GM10266 (cell line): ENCODE measurements around the gene POLR2A.

Experiments
- DNase-seq: peaks from one replicate; pipeline ENCODE4 v3.0.0; 2012; ENCODE audit errors: extremely low spot score
- TF ChIP-seq, protein P1 (sequence below): IDR thresholded peaks from 2 replicates; pipeline ENCODE4 v1.5.1; 2012; ENCODE audit warnings: mild to moderate bottlenecking, low read depth; ENCODE audit not compliant: control insufficient read depth, insufficient read depth; ENCODE audit errors: missing control alignments

POLR2A gene

DNA sequence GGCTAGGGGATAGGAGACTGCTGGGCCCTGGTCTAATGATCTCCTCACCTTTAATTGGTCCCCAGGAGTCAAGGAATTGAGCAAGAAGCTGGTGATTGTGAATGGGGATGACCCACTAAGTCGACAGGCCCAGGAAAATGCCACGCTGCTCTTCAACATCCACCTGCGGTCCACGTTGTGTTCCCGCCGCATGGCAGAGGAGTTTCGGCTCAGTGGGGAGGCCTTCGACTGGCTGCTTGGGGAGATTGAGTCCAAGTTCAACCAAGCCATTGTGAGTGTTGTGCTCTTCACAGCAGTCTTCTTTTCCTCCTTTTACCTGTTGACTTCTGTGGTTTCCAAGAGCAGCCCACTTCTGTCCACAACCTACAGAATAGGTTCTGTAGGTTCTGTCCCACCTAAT lies 19.4 kb downstream of the POLR2A start:
- no peak for DNase-seq
- TF ChIP-seq, protein P1, sequence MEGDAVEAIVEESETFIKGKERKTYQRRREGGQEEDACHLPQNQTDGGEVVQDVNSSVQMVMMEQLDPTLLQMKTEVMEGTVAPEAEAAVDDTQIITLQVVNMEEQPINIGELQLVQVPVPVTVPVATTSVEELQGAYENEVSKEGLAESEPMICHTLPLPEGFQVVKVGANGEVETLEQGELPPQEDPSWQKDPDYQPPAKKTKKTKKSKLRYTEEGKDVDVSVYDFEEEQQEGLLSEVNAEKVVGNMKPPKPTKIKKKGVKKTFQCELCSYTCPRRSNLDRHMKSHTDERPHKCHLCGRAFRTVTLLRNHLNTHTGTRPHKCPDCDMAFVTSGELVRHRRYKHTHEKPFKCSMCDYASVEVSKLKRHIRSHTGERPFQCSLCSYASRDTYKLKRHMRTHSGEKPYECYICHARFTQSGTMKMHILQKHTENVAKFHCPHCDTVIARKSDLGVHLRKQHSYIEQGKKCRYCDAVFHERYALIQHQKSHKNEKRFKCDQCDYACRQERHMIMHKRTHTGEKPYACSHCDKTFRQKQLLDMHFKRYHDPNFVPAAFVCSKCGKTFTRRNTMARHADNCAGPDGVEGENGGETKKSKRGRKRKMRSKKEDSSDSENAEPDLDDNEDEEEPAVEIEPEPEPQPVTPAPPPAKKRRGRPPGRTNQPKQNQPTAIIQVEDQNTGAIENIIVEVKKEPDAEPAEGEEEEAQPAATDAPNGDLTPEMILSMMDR = no peak

- TF ChIP-seq, protein P1 = no peak
These were observed 24.0 kb downstream of the POLR2A start for GRCh38 chr17:7508145-7508544.

GRCh38 chr17:7508846-7509245 lies 24.7 kb downstream of the POLR2A start:
- TF ChIP-seq, protein P1 = no peak
- DNase-seq = no peak

More at GRCh38 chr17:7508145-7508544, 24.0 kb downstream of the POLR2A start:
- DNase-seq = no peak

- DNase-seq = no peak
- TF ChIP-seq, protein P1 = no peak
These were observed 25.8 kb downstream of the POLR2A start for GRCh38 chr17:7509937-7510336.

DNA sequence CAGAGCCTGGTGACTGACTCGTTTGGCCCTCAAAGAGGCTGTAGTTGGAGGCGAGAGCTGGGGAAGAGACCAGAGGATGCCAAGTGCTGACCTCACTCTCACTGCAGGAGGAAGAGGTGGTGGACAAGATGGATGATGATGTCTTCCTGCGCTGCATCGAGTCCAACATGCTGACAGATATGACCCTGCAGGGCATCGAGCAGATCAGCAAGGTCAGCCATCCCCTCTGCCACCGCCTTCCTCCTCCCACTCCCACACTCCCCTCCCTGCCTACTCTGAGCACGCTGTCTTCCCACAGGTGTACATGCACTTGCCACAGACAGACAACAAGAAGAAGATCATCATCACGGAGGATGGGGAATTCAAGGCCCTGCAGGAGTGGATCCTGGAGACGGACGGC lies 26.9 kb downstream of the POLR2A start:
- no peak for DNase-seq
- TF ChIP-seq, protein P1 = no peak

- TF ChIP-seq, protein P1 = no peak
- DNase-seq = no peak
These were observed 27.9 kb downstream of the POLR2A start for GRCh38 chr17:7512105-7512504.

DNA sequence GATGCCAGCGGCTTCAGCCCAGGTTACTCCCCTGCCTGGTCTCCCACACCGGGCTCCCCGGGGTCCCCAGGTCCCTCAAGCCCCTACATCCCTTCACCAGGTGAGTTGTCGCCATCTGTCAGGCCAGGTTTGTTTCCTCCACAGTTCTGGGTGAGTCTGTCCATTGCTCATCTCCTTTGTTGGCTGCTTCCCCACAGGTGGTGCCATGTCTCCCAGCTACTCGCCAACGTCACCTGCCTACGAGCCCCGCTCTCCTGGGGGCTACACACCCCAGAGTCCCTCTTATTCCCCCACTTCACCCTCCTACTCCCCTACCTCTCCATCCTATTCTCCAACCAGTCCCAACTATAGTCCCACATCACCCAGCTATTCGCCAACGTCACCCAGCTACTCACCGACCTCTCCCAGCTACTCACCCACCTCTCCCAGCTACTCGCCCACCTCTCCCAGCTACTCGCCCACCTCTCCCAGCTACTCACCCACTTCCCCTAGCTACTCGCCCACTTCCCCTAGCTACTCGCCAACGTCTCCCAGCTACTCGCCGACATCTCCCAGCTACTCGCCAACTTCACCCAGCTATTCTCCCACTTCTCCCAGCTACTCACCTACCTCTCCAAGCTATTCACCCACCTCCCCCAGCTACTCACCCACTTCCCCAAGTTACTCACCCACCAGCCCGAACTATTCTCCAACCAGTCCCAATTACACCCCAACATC lies 28.8 kb downstream of the POLR2A start:
- no peak for DNase-seq
- TF ChIP-seq, protein P1 = no peak
